K562 (cell line): ENCODE measurements around the gene NFKBIB. TPM values are rescaled to one million over a fixed set of nuclear protein-coding genes. Genes with fewer than 3 reads are reported as not detected.
A peak's percentile ranks its signal among the peaks of the same experiment; 100 is the strongest.

Experiments used
- BDP1 ChIP-seq: IDR thresholded peaks from 3 replicates; pipeline ENCODE4 v1.6.1; 2011; ENCODE audit not compliant: insufficient read length, insufficient read depth
- BRF2 ChIP-seq: IDR thresholded peaks from 3 replicates; pipeline ENCODE4 v1.6.1; 2011; ENCODE audit warnings: borderline replicate concordance, mild to moderate bottlenecking; ENCODE audit not compliant: insufficient read length, insufficient read depth
- C11orf30 ChIP-seq: fragments of 450-650 bp; IDR thresholded peaks from 2 replicates; pipeline ENCODE4 v1.6.1; 2016; ENCODE audit warnings: low read depth, mild to moderate bottlenecking
- CHD4 ChIP-seq: fragments of 200-600 bp; sonication (generic); IDR thresholded peaks from 3 replicates; pipeline ENCODE4 v1.6.1; 2012; ENCODE audit warnings: low read depth, mild to moderate bottlenecking, mixed read lengths, low read length, inconsistent platforms; ENCODE audit not compliant: insufficient read depth, insufficient replicate concordance, poor library complexity, severe bottlenecking
- CREM ChIP-seq: IDR thresholded peaks from 2 replicates; pipeline ENCODE4 v1.6.1; 2014; ENCODE audit warnings: antibody characterized with exemption, low read depth
- GTF2A2 ChIP-seq: IDR thresholded peaks from 2 replicates; pipeline ENCODE4 v1.6.1; 2016; ENCODE audit warnings: mild to moderate bottlenecking, missing genetic modification characterization, missing compliant biosample characterization
- HES1 ChIP-seq: fragments of 450-650 bp; IDR thresholded peaks from 2 replicates; pipeline ENCODE4 v1.6.1; 2016; ENCODE audit warnings: low read depth, mild to moderate bottlenecking, moderate library complexity
- MAX ChIP-seq: sonication (generic); formaldehyde crosslinking; IDR thresholded peaks from 2 replicates; pipeline ENCODE4 v1.9.0; 2022; ENCODE audit warnings: mild to moderate bottlenecking, missing genetic modification reagents
- MTF1 ChIP-seq: fragments of 250-450 bp; sonication (Bioruptor Pico); IDR thresholded peaks from 2 replicates; pipeline ENCODE4 v1.9.0; 2021; ENCODE audit warnings: moderate library complexity, mild to moderate bottlenecking, inconsistent platforms, borderline replicate concordance
- NKRF ChIP-seq: fragments of 450-650 bp; IDR thresholded peaks from 2 replicates; pipeline ENCODE4 v1.6.1; 2016; ENCODE audit warnings: borderline replicate concordance
- POLR2H ChIP-seq: IDR thresholded peaks from 2 replicates; pipeline ENCODE4 v1.6.1; 2016; ENCODE audit warnings: missing genetic modification characterization, low read depth, mild to moderate bottlenecking, control low read depth, missing compliant biosample characterization, moderate library complexity
- RNF219 ChIP-seq: fragments of 250-450 bp; sonication (Bioruptor Pico); IDR thresholded peaks from 2 replicates; pipeline ENCODE4 v1.5.0; 2022; ENCODE audit warnings: mild to moderate bottlenecking
- VEZF1 ChIP-seq: fragments of 200-800 bp; sonication (Bioruptor generic); IDR thresholded peaks from 2 replicates; pipeline ENCODE4 v1.6.1; 2017; ENCODE audit warnings: missing genetic modification characterization, missing compliant biosample characterization
- ZFP91 ChIP-seq: sonication (generic); formaldehyde crosslinking; IDR thresholded peaks from 2 replicates; pipeline ENCODE4 v1.8.0; 2022; ENCODE audit warnings: mild to moderate bottlenecking, missing genetic modification reagents
- ZNF12 ChIP-seq: sonication (generic); formaldehyde crosslinking; IDR thresholded peaks from 2 replicates; pipeline ENCODE4 v1.4.0; 2020; ENCODE audit warnings: mild to moderate bottlenecking, missing genetic modification reagents
- ZNF695 ChIP-seq: fragments of 450-650 bp; formaldehyde crosslinking; IDR thresholded peaks from 2 replicates; pipeline ENCODE4 v1.4.0; 2020; ENCODE audit warnings: mild to moderate bottlenecking, moderate library complexity
- ZNF707 ChIP-seq: fragments of 250-450 bp; sonication (Bioruptor Pico); conservative IDR thresholded peaks from 2 replicates; pipeline ENCODE4 v1.8.0; 2022; ENCODE audit warnings: inconsistent platforms, mild to moderate bottlenecking, moderate library complexity
- ZNF766 ChIP-seq: fragments of 200-800 bp; sonication (Bioruptor generic); conservative IDR thresholded peaks from 2 replicates; pipeline ENCODE4 v1.6.1; 2016; ENCODE audit warnings: missing genetic modification characterization, missing compliant biosample characterization
- polyA plus RNA-seq, 8 experiments: library from polyadenylated mRNA; depleted of rRNA in 4 of 8; stranded (reverse) in 5 of 8; unstranded in 3 of 8; fragments of >200 nt; fragmentation: Nextera tagmentation in 2 of 8; fragmentation: Illumina TruSeq in 1 of 8; extraction: Ambion mirVana in 2 of 8; extraction: Trizol in 1 of 8; gene quantifications; 2 replicates each; pipeline versions ENCODE4 v1.2.1 to v1.2.3, GENCODE V29; 2011 to 2014; ENCODE audit warnings: inconsistent platforms in 1 of 8, missing spikeins in 1 of 8
- total RNA-seq, 7 experiments: library from RNA; depleted of rRNA in 6 of 7; stranded (reverse); fragments of >200 nt in 6 of 7; fragmentation: Illumina TruSeq in 2 of 7; extraction: Trizol in 2 of 7; gene quantifications; 2 replicates each; pipeline versions ENCODE4 v1.2.1 to v1.2.3, GENCODE V29; 2011 to 2021; ENCODE audit warnings: low replicate concordance in 1 of 7

The NFKBIB gene
- total and polyA plus RNA-seq, 9 of the 15 experiments (the other 6 are each of a cell fraction or from before 2014, with no cell fraction given), result 1.5 to 44.9 (median 10.4) TPM

- TF ChIP-seq POLR2H (no peak; the same call in 1 of the 2 replicates), RNF219 (CRISPR knock-in tag) (no peak), BRF2 (no peak), VEZF1 (CRISPR knock-in tag) (no peak), GTF2A2 (tag) (no peak), ZFP91 (no peak), MAX (CRISPR knock-in tag) (no peak), HES1 (no peak), ZNF12 (no peak), CHD4 (no peak), CREM (peak; percentile 94), NKRF (peak; percentile 71; the same call in 1 of the 2 replicates), C11orf30 (no peak; the same call in 1 of the 2 replicates), ZNF707 (no peak), BDP1 (no peak), ZNF766 (CRISPR knock-in tag) (no peak), ZNF695 (no peak), MTF1 (CRISPR knock-in tag) (no peak)
Observed at GRCh38 chr19:38850436-38850975, 49.3 kb upstream of the NFKBIB start (continued).
